ENCODE data around the gene KLF16.

The KLF16 gene

GRCh38 chr19:1826557-1827521, 36.5 kb downstream of the KLF16 start:
- peak overlapping the region; percentile 40; the same call in 1 of the 2 replicates for H3K27ac ChIP-seq
- TF ChIP-seq CTCF (IDR thresholded peaks at IDR 0.05) (no peak), ZFX (IDR thresholded peaks at IDR 0.05; ENCODE audit: borderline replicate concordance) (no peak)

DNA sequence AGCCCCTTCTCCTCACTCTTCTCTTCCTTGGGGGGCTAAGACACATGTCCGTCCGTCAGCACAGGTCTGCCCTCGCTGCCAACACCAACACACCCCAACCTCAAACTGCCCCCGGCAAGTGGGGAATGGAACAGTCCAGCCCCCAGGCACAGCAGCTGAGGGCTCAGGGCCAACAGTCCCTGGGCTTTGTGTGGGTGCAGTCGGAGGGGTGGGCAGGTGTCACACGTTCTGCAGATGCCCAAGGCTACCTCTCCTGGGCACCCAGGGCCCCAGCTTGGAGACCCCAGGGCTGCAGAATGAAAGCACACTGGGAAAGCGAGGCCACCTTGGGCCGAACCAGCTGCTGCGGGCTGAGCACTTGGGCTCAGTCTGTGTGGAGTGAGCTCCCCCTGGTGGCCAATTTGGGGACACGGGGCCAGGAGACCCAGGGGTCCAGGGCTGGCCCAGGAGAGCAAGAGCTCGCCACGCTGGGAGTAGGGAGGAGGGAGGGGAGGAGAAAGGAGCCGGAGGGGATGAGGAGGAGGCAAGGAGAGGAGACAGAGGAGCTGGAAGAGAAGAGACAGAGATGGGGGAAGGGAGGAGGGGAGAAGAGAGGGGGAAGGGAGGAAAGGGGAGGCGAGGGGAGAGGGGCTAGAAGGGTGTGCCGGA, 37.3 kb downstream of the KLF16 start:
- H3K27ac ChIP-seq, result peak overlapping the region; percentile 40; the same call in 1 of the 2 replicates
- TF ChIP-seq CTCF (IDR thresholded peaks at IDR 0.05) (peak; percentile 94), ZFX (IDR thresholded peaks at IDR 0.05; ENCODE audit: borderline replicate concordance) (no peak)

GRCh38 chr19:1824252-1824622, 39.1 kb downstream of the KLF16 start:
- H3K27ac ChIP-seq, result no peak overlapping the region
- no peak for TF ChIP-seq ZFX (IDR thresholded peaks at IDR 0.05; ENCODE audit: borderline replicate concordance)
- TF ChIP-seq CTCF (IDR thresholded peaks at IDR 0.05), result no peak

DNA sequence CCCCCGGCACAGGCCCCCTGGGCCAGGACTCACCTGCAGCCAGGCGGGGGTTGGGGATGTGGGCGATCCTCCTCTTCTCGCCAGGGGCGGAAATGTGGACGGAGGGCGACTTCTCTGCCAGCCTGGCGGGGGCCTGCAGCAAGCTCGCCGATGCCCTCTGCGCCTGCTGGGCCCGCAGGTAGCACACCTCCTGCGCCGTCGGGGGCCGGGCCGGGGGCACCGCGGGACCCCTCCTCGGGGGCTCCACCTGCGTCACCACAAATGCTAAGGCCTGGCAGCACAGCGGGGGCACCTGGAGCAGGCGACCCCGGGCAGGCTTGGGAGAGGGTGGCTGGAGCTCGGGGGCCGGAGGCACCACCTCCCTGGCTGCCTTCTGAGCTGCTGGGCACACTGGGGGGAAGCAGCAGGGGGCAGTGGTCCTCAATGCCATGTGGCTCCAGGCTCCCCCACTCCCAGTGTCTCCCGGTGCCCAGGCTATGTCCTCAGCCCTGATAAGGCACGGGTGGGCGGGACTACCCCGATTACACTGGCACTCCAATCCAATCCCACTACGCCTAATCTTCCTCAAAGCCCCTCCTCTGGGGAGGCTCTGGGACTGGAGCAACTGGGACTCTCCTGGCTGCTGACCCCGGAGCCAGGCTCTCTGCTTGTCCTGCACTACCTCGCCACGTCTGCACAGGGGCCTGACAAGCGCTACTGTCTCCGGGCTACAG, 39.7 kb downstream of the KLF16 start:
- no peak for TF ChIP-seq CTCF (IDR thresholded peaks at IDR 0.05)
- TF ChIP-seq ZFX (IDR thresholded peaks at IDR 0.05; ENCODE audit: borderline replicate concordance), result no peak
- H3K27ac ChIP-seq, result no peak overlapping the region

DNA sequence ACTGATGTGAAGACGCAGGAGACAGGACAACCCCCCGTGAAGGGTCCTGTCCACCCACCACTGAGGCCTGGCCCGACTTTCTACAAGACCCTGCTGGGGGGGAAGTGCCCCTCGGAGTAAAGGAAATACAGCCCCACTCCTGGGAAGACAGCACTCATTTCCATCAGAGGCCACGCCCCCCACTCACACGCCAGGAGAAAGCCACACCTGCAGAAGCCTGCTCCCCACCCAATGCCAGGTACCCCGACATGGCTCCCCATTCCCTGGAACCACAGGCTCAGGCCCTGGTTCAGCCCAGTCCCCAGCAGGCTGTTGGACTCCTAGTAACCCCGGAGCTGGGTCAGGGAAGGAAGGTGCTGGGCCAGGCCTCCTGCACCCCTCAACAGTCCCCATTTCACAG, 40.4 kb downstream of the KLF16 start:
- TF ChIP-seq ZFX (IDR thresholded peaks at IDR 0.05; ENCODE audit: borderline replicate concordance), result no peak
- no peak for TF ChIP-seq CTCF (IDR thresholded peaks at IDR 0.05)
- H3K27ac ChIP-seq, result no peak overlapping the region

DNA sequence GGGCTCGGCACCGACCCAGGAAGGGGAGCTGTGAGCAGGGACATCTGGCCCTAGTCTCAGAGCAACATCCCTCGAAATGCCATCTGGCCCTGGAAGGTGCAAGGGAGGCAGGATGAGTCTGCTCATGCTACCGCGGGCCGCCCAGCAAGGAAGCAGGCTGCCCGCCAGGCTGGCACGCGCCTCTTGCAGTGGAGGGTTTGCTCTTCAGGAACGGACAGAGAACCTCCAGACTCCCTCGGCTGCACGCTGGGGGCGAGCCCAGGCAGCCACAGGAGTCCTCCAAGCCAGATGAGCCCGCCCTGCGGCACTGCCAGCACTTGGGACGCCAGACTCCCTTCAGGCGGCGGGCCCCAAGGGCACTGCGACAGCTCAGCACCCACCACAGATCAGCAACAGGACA, 41.2 kb downstream of the KLF16 start:
- TF ChIP-seq CTCF (IDR thresholded peaks at IDR 0.05), result no peak
- no peak for TF ChIP-seq ZFX (IDR thresholded peaks at IDR 0.05; ENCODE audit: borderline replicate concordance)
- H3K27ac ChIP-seq, result no peak overlapping the region
